Endodermal cell (in vitro differentiated cells): ENCODE measurements around the gene NAV1. TPM values are rescaled to one million over a fixed set of nuclear protein-coding genes. Genes with fewer than 3 reads are reported as not detected.

Experiments
- DNase-seq: peaks from one replicate; pipeline ENCODE4 v3.0.0-alpha.2; 2017
- H3K27ac ChIP-seq: 2 replicates; pipeline ENCODE4 v1.5.1; 2013; ENCODE audit warnings: mild to moderate bottlenecking, low read depth, low read length, moderate library complexity
- H3K27me3 ChIP-seq: 2 replicates; pipeline ENCODE4 v1.6.1; 2013; ENCODE audit warnings: mild to moderate bottlenecking, low read length, moderate library complexity; ENCODE audit not compliant: insufficient read depth, control insufficient read depth, poor library complexity, severe bottlenecking
- H3K36me3 ChIP-seq: 2 replicates; pipeline ENCODE4 v1.7.0; 2013; ENCODE audit warnings: mild to moderate bottlenecking, low read length, moderate library complexity; ENCODE audit not compliant: control insufficient read depth, insufficient read depth
- H3K4me1 ChIP-seq: one replicate; pipeline ENCODE4 v1.7.0; 2013; ENCODE audit warnings: low read length; ENCODE audit not compliant: control insufficient read depth, insufficient read depth
- H3K4me3 ChIP-seq: 2 replicates; pipeline ENCODE4 v1.5.1; 2013; ENCODE audit warnings: mild to moderate bottlenecking, low read length, moderate library complexity
- H3K9ac ChIP-seq: 2 replicates; pipeline ENCODE4 v1.6.1; 2013; ENCODE audit warnings: mild to moderate bottlenecking, low read length, moderate library complexity; ENCODE audit not compliant: poor library complexity, severe bottlenecking; ENCODE audit errors: extremely low read depth
- H3K9me3 ChIP-seq: 2 replicates; pipeline ENCODE4 v1.6.1; 2013; ENCODE audit warnings: mild to moderate bottlenecking, low read length, moderate library complexity; ENCODE audit not compliant: control insufficient read depth
- H3K27ac Mint-ChIP-seq: 2 replicates; pipeline ENCODE4 v1.8.0; 2020; ENCODE audit warnings: mixed read lengths
- H3K27me3 Mint-ChIP-seq: 2 replicates; pipeline ENCODE4 v1.8.0; 2021; ENCODE audit warnings: mild to moderate bottlenecking, mixed read lengths; ENCODE audit not compliant: insufficient read depth
- H3K36me3 Mint-ChIP-seq: 2 replicates; pipeline ENCODE4 v1.8.0; 2020; ENCODE audit warnings: low read depth, mixed read lengths
- H3K4me1 Mint-ChIP-seq: 2 replicates; pipeline ENCODE4 v1.8.0; 2020; ENCODE audit warnings: mixed read lengths
- H3K4me3 Mint-ChIP-seq: 2 replicates; pipeline ENCODE4 v1.8.0; 2020; ENCODE audit warnings: mild to moderate bottlenecking, moderate library complexity, mixed read lengths
- H3K9me3 Mint-ChIP-seq: 2 replicates; pipeline ENCODE4 v1.8.0; 2020; ENCODE audit warnings: mild to moderate bottlenecking, mixed read lengths
- CTCF ChIP-seq: fragments of 200-600 bp; sonication (generic); conservative IDR thresholded peaks from 2 replicates; pipeline ENCODE4 v1.5.0; 2021; ENCODE audit warnings: antibody characterized with exemption, mild to moderate bottlenecking
- WGBS, 2 experiments: methylation state at CpG; one replicate each; pipeline versions ENCODE4 v1.1.5 to v1.1.7; 2013; ENCODE audit warnings: missing lambda C conversion rate in 2 of 2, mixed read lengths in 1 of 2; ENCODE audit not compliant: insufficient coverage in 1 of 2, insufficient read length in 1 of 2; 5-methylcytosine and 5-hydroxymethylcytosine counted together
- total RNA-seq, 2 donors: library from RNA; stranded (reverse); fragmentation: NEBNext Ultra II Directional in 1 of 2; extraction: Animal tissue kit (Norgen Biotek cat#: 25700) in 1 of 2; gene quantifications; 2 replicates in 1 of 2; 3 replicates in 1 of 2; pipeline ENCODE4 v1.2.1, GENCODE V29; 2021

The NAV1 gene
- total RNA-seq, 2 donors from 2014 or later: 42.2 to 62.5 TPM

- Mint-ChIP-seq H3K4me3 (no peak overlapping the region), H3K9me3 (no peaks in the 10 kb centered on the region), H3K27ac (no peak overlapping the region), H3K27me3 (no peaks in the 10 kb centered on the region), H3K4me1 (peaks cover 4% of the 10 kb centered on the region), H3K36me3 (no peaks in the 10 kb centered on the region)
- Histone ChIP-seq H3K4me3 (no peak overlapping the region), H3K9ac (no peak overlapping the region), H3K27me3 (no peaks in the 10 kb centered on the region), H3K9me3 (no peaks in the 10 kb centered on the region), H3K36me3 (no peaks in the 10 kb centered on the region), H3K27ac (no peak overlapping the region), H3K4me1 (no peaks in the 10 kb centered on the region)
- 55 to 73% methylated on average over 3 to 4 of the region's 4 CpGs for WGBS, 2 experiments
- DNase-seq: no peak
- no peak for TF ChIP-seq CTCF
Observed at GRCh38 chr1:201573030-201573429, 34.1 kb downstream of the NAV1 start.

GRCh38 chr1:201573923-201574322 is 35.0 kb downstream of the NAV1 start:
- H3K4me1 ChIP-seq: no peaks in the 10 kb centered on the region
- H3K36me3 ChIP-seq: no peaks in the 10 kb centered on the region
- no peak overlapping the region for H3K4me3 ChIP-seq
- H3K36me3 Mint-ChIP-seq: no peaks in the 10 kb centered on the region
- no peak overlapping the region for H3K4me3 Mint-ChIP-seq
- DNase-seq: no peak
- H3K9ac ChIP-seq: no peak overlapping the region
- H3K9me3 ChIP-seq: no peaks in the 10 kb centered on the region
- 95 to 96% methylated on average over 4 to 6 of the region's 6 CpGs for WGBS, 2 experiments
- no peak overlapping the region for H3K27ac ChIP-seq
- no peaks in the 10 kb centered on the region for H3K27me3 ChIP-seq
- peaks cover 7% of the 10 kb centered on the region for H3K4me1 Mint-ChIP-seq
- no peak overlapping the region for H3K27ac Mint-ChIP-seq
- H3K27me3 Mint-ChIP-seq: no peaks in the 10 kb centered on the region
- H3K9me3 Mint-ChIP-seq: no peaks in the 10 kb centered on the region
- no peak for TF ChIP-seq CTCF

- no peak for DNase-seq
- H3K4me1 Mint-ChIP-seq: peaks cover 9% of the 10 kb centered on the region
- H3K9me3 Mint-ChIP-seq: no peaks in the 10 kb centered on the region
- H3K27me3 Mint-ChIP-seq: no peaks in the 10 kb centered on the region
- Histone ChIP-seq H3K9me3 (no peaks in the 10 kb centered on the region), H3K27me3 (no peaks in the 10 kb centered on the region), H3K9ac (no peak overlapping the region), H3K4me1 (no peaks in the 10 kb centered on the region), H3K36me3 (no peaks in the 10 kb centered on the region), H3K27ac (no peak overlapping the region), H3K4me3 (no peak overlapping the region)
- 67 to 80% methylated on average over 1 to 3 of the region's 3 CpGs for WGBS, 2 experiments
- no peak overlapping the region for H3K4me3 Mint-ChIP-seq
- no peak for TF ChIP-seq CTCF
- no peaks in the 10 kb centered on the region for H3K36me3 Mint-ChIP-seq
- H3K27ac Mint-ChIP-seq: no peak overlapping the region
Observed at GRCh38 chr1:201575912-201576311, 37.0 kb downstream of the NAV1 start.
